Smooth muscle cell (in vitro differentiated cells): ENCODE data around the gene CX3CR1. TPM values are rescaled to one million over a fixed set of nuclear protein-coding genes. Genes with fewer than 3 reads are reported as not detected.

ENCODE experiments used
- DNase-seq: peaks from one replicate; lab custom pipeline; 2025; ENCODE audit not compliant: unreplicated experiment; lab: John Stamatoyannopoulos, UW
- H2AFZ ChIP-seq: fragments of 200-600 bp; sonication (generic); 2 replicates; pipeline ENCODE4 v1.6.0; 2016; ENCODE audit warnings: antibody characterized with exemption, low read depth, mild to moderate bottlenecking
- H3F3A ChIP-seq: fragments of 200-600 bp; sonication (generic); 2 replicates; pipeline ENCODE4 v1.6.0; 2017; ENCODE audit warnings: antibody characterized with exemption, low read depth
- H3K27ac ChIP-seq: fragments of 200-600 bp; sonication (generic); 2 replicates; pipeline ENCODE4 v1.5.1; 2016; ENCODE audit warnings: low read depth, mild to moderate bottlenecking
- H3K27me3 ChIP-seq: fragments of 200-600 bp; sonication (generic); 2 replicates; pipeline ENCODE4 v1.6.1; 2016; ENCODE audit warnings: low read depth, mild to moderate bottlenecking
- H3K36me3 ChIP-seq: fragments of 200-600 bp; sonication (generic); 2 replicates; pipeline ENCODE4 v1.5.1; 2016; ENCODE audit warnings: low read depth
- H3K4me1 ChIP-seq: fragments of 200-600 bp; sonication (generic); 2 replicates; pipeline ENCODE4 v1.5.1; 2016; ENCODE audit warnings: low read depth
- H3K4me2 ChIP-seq: fragments of 200-600 bp; sonication (generic); 2 replicates; pipeline ENCODE4 v1.6.0; 2016; ENCODE audit warnings: mild to moderate bottlenecking
- H3K4me3 ChIP-seq: fragments of 200-600 bp; sonication (generic); 2 replicates; pipeline ENCODE4 v1.5.1; 2016; ENCODE audit warnings: mild to moderate bottlenecking
- H3K79me2 ChIP-seq: fragments of 200-600 bp; sonication (generic); 2 replicates; pipeline ENCODE4 v1.6.0; 2016; ENCODE audit warnings: low read depth, mild to moderate bottlenecking
- H3K9ac ChIP-seq: fragments of 200-600 bp; sonication (generic); 2 replicates; pipeline ENCODE4 v1.6.0; 2016; ENCODE audit warnings: low read depth
- H3K9me3 ChIP-seq: fragments of 200-600 bp; sonication (generic); replicated peaks from 2 replicates; pipeline ENCODE4 v1.5.1; 2016; ENCODE audit warnings: low read depth
- H4K20me1 ChIP-seq: fragments of 200-600 bp; sonication (generic); 2 replicates; pipeline ENCODE4 v1.6.0; 2016; ENCODE audit warnings: low read depth
- CTCF ChIP-seq: fragments of 200-600 bp; sonication (generic); IDR thresholded peaks from 2 replicates; pipeline ENCODE4 v1.5.1; 2017; ENCODE audit warnings: borderline replicate concordance, mild to moderate bottlenecking, antibody characterized with exemption; ENCODE audit not compliant: insufficient read depth, poor library complexity, severe bottlenecking
- WGBS: methylation state at CpG from one replicate; pipeline ENCODE4 v1.1.7; 2016; ENCODE audit warnings: low lambda C conversion rate; 5-methylcytosine and 5-hydroxymethylcytosine counted together
- polyA plus RNA-seq: library from polyadenylated mRNA; unstranded; fragments of >200 nt; fragmentation: Nextera tagmentation; extraction: Ambion mirVana; gene quantifications from 2 replicates; pipeline ENCODE4 v1.2.1, GENCODE V29; 2016
- total RNA-seq: library from RNA; depleted of rRNA; stranded (reverse); fragments of >200 nt; gene quantifications from 2 replicates; pipeline ENCODE4 v1.2.3, GENCODE V29; 2014

The CX3CR1 gene
- total and polyA plus RNA-seq, 2 experiments from 2014 or later = not detected

- no peaks in the 10 kb centered on the region for H3K79me2 ChIP-seq
- no peaks in the 10 kb centered on the region for H3F3A ChIP-seq
- H3K4me2 ChIP-seq = no peak overlapping the region
- no peaks in the 10 kb centered on the region for H4K20me1 ChIP-seq
- no peak overlapping the region for H3K27ac ChIP-seq
- no peaks in the 10 kb centered on the region for H3K4me1 ChIP-seq
- H2AFZ ChIP-seq = no peak overlapping the region
- no peaks in the 10 kb centered on the region for H3K9me3 ChIP-seq
- H3K4me3 ChIP-seq = no peak overlapping the region
- H3K9ac ChIP-seq = no peak overlapping the region
- no peaks in the 10 kb centered on the region for H3K36me3 ChIP-seq
- DNase-seq = no peak
- H3K27me3 ChIP-seq = no peaks in the 10 kb centered on the region
- 89% methylated on average over 2 of the region's 2 CpGs for WGBS
- TF ChIP-seq CTCF = no peak
Measured at GRCh38 chr3:39272191-39272590, 7.6 kb downstream of the CX3CR1 start.

- TF ChIP-seq CTCF = no peak
- 91% methylated on average over 6 of the region's 6 CpGs for WGBS
- no peaks in the 10 kb centered on the region for H4K20me1 ChIP-seq
- H3K9me3 ChIP-seq = no peaks in the 10 kb centered on the region
- no peak overlapping the region for H2AFZ ChIP-seq
- no peak overlapping the region for H3K9ac ChIP-seq
- H3K4me1 ChIP-seq = no peaks in the 10 kb centered on the region
- no peaks in the 10 kb centered on the region for H3F3A ChIP-seq
- DNase-seq = no peak
- no peak overlapping the region for H3K27ac ChIP-seq
- H3K79me2 ChIP-seq = no peaks in the 10 kb centered on the region
- H3K27me3 ChIP-seq = no peaks in the 10 kb centered on the region
- no peak overlapping the region for H3K4me3 ChIP-seq
- H3K4me2 ChIP-seq = no peak overlapping the region
- H3K36me3 ChIP-seq = no peaks in the 10 kb centered on the region
Measured at GRCh38 chr3:39271363-39271914, 8.4 kb downstream of the CX3CR1 start.

GRCh38 chr3:39269528-39269927, 10.3 kb downstream of the CX3CR1 start:
- no peaks in the 10 kb centered on the region for H3K4me1 ChIP-seq
- no peak overlapping the region for H3K27ac ChIP-seq
- no peak overlapping the region for H2AFZ ChIP-seq
- no peak for DNase-seq
- WGBS = 88% methylated on average over 4 of the region's 4 CpGs
- H4K20me1 ChIP-seq = no peaks in the 10 kb centered on the region
- no peak for TF ChIP-seq CTCF
- H3K9ac ChIP-seq = no peak overlapping the region
- H3K36me3 ChIP-seq = no peaks in the 10 kb centered on the region
- H3K4me2 ChIP-seq = no peak overlapping the region
- no peaks in the 10 kb centered on the region for H3K27me3 ChIP-seq
- H3K9me3 ChIP-seq = no peaks in the 10 kb centered on the region
- H3F3A ChIP-seq = no peaks in the 10 kb centered on the region
- H3K79me2 ChIP-seq = no peaks in the 10 kb centered on the region
- H3K4me3 ChIP-seq = no peak overlapping the region

GRCh38 chr3:39268549-39268900, 11.3 kb downstream of the CX3CR1 start:
- 88% methylated on average over 7 of the region's 7 CpGs for WGBS
- H3K9ac ChIP-seq = no peak overlapping the region
- H3K4me1 ChIP-seq = no peaks in the 10 kb centered on the region
- H3K79me2 ChIP-seq = no peaks in the 10 kb centered on the region
- no peak for TF ChIP-seq CTCF
- H3K27ac ChIP-seq = no peak overlapping the region
- H2AFZ ChIP-seq = no peak overlapping the region
- H3K4me3 ChIP-seq = no peak overlapping the region
- H3K36me3 ChIP-seq = no peaks in the 10 kb centered on the region
- no peaks in the 10 kb centered on the region for H3F3A ChIP-seq
- no peaks in the 10 kb centered on the region for H3K9me3 ChIP-seq
- no peak for DNase-seq
- no peak overlapping the region for H3K4me2 ChIP-seq
- H3K27me3 ChIP-seq = no peaks in the 10 kb centered on the region
- no peaks in the 10 kb centered on the region for H4K20me1 ChIP-seq
